RPMI8226 (cell line): ENCODE measurements around the gene FGFR2.

Experiments used
- DNase-seq: peaks from one replicate; pipeline ENCODE4 v3.0.0-alpha.2; 2015

Gene FGFR2

DNA sequence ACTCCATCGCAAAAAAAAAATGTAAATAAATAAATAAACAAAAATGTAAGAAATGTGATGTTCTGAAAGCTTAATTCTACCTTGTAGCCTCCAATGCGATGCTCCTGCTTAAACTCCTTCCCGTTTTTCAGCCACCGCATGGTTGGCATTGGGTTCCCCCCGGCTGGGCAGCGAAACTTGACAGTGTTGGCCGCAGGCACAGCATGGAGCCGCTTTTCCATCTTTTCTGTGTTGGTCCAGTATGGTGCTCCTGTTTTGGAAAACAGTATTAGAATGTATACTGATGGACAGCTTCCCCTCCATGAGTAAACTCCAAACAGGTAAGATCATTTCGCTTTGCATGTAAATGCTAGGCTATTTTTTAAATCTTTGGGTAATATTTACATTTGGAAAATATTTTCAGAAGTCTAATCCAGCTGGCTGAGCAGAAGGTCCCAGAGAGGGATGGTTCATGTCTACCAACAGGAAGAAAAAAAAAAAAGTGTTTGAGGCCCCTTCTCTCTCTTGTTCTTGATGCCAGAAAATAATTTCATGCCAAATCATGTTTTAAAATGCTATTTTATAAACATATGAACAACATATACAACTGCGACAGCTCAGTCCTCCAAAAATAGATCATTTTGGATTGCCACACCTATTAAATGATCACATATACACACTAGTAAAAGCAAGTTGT is 46.9 kb downstream of the FGFR2 start:
- DNase-seq, result no peak

DNA sequence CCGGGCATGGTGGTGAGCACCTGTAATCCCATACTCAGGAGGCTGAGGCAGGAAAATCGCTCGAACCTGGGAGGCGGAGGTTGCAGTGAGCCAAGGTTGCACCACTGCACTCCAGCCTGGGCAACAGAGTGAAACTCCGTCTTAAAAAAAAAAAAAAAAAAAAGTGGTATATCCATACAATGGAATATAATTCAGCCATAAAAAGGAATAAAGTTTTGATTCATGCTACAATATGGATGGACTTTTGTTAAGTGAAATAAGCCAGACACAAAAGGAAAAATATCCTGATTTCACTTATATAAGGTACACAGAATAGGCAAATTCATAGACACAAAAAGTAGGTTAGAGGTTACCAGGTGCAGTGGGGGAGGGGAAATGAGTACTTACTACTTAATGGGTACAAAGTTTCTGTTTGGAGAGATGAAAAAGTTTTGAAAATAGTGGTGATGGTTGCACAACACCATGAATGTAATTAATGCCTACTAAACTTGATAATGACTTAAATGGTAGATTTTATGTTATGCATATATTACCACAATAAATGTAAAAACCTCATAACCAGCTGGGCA is 53.9 kb downstream of the FGFR2 start:
- DNase-seq, result no peak

DNA sequence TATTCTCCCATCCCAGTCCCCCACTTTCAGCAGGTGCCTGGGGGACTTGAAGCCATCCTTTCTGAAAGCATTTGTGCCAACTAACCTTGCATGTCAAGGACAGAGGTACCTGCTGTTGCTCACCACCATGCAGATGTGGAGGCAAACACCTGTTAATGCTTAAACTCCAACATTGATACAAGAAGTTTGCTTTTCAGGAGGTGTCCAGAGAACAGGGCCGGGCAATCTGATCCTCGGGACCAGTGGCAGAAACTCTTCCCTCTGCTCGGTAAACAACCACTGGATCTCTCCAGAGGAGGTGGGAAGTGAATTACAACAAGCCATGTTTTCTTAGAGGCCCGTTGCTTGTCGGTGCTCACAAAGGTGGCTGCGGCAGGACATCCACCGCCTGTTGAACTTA is 54.7 kb downstream of the FGFR2 start:
- no peak for DNase-seq

DNA sequence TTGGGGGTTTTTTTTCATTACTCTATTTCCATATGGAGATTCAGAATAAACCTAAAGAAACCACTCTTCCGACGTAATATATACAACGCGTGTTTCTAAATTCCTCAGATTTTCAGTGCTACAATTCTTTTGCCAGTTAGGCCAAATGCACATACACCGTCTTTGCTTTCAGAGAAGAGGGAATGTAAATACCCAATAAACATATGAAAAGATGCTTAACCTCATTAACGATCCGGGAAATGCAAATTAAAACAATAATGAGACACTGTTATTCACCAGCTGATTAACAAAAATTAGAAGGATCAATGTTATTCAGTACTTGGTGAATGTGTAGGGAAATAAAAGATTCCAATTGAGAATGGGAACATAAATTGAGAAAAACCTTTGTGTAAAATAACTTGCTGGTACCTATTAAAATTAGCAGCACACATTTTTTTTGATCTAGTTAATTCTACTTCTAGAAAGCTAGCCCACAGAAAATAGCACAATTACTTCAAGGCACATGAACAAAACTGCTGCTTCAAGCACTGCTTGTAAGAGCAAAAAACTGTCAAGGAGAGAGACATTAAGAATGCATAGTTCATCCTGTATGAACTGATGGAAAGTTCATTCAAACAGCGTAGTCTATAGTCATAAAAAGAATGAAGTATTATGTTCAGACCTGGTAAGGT is 56.7 kb downstream of the FGFR2 start:
- no peak for DNase-seq

DNA sequence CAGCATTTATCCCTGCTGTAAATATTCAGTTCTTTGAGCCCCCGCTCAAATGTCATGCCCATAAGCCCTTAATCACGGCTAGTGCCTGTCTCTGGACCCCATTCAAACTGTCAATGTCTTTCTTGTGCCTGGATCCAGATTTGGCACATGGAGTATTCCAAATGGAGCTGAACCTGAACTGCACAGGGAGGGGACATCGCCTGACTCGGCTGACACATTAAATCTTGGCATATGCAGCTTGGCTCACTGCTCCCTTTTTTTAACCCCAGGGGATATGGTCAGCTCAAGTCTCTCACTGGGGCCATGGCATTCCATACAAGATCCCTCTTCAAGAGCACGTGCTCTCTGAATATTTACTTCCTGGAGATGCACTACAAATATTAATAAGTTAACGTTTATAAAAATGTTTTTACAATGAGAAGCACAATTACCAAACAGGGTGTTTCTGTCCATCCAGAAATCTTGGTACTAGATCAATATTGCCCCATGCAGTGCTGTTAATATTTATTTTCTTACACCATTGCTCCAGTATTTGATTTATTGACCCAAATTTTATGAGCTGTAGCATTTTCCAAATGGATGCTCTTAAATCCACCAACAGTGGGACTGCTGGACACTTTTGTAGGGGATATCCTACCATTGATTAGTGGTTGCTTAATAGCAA is 57.4 kb downstream of the FGFR2 start:
- DNase-seq, result no peak

DNA sequence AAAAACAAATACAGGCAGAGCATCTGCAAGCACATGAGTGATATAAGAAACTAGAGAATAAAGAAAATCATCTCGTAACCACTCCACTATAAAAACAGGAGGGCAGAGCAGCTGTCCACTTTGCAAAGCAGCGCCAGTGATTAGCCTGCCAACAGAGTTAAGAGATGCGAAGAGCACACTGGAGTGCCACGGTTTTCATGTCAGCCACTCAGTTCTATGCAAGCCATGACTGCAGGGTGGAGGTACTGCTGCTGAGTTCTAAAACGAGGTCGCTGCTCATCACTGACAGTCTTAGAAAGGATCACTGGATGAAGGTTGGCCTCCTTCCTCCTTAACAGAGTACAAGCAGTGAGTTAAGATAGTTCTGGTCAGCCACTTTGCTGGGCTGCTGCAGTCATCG is 58.5 kb downstream of the FGFR2 start:
- DNase-seq, result no peak

DNA sequence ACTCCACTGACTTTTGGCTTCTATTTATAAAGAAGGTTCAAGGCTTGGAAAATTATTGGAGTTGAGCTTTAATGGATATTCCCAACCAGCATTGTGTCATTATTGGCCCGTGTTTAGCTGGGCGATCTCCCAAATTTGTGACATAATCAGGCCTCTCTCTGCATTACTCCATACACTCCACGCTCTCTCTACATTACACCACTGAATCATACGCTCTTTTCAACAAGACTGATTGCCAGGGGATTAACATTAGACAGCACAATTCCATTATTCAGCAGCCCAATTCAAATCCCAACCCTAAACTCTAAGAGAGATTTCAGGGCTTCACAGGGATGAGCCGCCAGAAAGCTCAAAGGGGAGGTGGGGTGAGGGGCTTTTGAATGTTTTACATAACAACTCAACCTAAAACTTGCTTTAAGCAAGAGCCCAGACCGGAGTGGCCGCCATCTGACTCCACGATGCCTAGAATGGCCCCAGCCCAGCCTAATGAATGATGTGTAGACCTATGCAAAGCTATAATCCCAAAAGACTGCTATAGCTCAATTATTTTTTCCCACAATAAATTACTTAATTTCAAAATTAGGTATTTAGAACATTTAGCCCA is 61.8 kb downstream of the FGFR2 start:
- no peak for DNase-seq

DNA sequence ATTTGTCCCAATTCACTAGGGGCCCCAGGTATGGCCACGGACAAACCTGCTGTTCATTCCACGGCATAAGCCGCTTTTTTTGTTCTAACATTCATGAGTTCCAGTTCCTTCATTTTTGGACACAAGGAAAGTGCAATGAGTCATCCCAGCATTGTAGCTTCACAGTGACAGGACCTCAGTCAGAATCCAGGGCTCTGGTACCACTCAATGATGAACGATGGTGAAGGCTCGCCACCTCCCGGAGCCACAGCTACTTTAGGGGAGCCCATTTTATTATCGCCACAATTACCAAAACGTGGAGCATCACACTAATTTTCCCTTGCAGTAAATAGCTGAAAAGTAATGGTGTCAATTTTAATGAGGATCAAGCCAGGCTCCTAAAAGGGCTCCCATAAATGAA is 62.9 kb downstream of the FGFR2 start:
- no peak for DNase-seq

DNA sequence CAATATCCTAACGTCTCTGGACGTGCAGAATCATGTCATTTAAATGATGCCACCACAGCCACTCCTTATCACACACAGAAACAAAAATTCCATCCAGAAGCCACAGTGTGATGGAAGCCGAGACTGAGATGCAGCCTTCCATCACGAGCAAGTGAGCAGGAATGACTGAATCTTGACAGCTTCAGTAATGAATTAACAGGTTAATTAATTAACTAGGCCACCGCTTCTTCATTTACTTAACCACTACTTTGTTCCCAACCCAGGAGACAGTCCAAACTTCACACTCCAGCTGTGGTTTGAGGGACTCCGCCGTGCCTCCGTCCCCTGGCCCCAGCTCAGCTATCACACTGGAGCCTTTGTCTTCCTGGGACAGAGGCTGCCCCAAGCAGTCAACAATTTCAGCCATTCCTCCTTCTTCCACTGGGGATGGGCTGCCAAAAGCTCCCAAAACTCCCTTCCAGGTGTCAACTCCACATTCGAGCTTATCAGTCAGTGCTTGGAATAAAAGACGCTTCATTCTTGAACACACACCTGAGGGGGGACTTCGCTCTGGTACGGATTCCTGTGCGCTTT is 65.9 kb downstream of the FGFR2 start:
- no peak for DNase-seq

DNA sequence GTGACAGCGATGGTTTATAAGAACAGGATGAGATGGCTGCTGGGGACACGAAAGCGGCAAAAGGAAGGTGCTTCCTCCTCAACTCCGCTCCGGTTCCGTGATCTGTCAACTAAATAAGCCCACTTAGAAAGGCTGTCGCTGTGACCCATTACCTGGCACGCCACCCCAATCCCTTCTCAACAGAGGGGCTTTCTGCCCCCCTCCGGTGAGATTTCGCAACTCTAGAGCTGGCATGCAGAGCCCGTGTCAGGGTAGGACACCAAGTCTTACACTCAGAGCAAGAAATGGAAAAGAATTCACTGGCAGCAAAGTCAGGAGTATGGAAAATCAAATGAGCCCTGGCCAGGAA is 66.4 kb downstream of the FGFR2 start:
- no peak for DNase-seq

DNA sequence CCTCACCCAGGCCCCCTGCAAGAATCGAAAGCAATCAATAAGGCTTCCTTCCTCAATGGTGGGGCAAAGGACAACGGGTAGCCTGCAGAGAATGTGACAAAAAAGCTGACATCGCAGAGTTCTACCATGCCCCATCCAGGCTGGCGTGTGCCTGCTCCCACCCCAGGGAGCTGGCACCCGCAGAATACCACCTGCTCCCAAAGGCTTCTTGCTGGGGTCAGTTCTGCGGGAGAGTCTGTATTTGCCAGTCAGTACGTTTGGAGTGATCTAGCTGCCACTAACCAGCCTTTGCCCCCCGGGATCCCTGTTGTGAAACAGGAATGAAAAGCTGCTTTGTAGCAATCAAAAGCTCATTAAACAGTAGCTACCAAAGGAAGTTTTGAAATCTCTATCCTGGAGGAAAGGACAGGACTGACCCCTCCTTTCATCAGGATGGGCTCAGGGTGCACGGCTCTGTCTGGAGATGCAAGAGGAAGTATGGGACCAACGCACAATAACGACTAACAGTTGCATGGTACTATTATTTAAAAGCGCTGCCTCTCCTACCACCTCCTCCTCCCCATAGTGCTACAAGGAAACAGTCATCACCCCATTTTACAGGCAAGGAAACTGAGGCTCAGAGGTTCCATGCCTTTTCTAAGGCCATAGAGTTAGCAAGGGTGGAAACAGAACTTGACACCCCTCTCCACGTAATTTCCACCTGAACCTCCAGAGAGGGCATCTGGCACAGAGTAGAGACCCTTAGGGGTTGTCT is 67.0 kb downstream of the FGFR2 start:
- DNase-seq, result no peak

DNA sequence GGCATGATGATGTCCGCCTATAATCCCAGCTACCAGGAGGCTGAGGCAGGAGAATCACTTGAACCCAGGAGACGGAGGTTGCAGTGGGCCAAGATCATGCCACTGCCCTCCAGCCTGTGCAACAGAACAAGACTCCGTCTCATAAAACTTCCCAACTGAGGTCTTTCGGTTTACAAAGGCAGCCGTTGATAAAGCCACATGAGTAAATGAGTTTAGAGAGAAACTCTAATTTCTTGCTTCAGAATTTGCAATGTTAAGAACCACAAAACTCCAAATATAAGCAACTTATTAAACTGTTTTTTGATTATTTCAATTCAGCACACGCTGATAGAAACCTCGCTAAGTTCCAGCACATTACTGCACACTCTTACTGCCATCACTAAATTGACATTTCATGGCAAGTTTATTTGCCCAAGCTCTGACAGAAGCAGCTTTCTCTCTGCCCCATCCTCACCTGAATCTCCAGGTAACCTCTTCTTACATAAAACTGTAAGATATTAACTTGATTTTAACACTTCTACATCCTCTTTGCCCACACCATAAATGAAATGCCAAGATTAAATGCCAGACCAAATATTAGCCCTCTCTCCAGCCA is 67.7 kb downstream of the FGFR2 start:
- DNase-seq, result no peak

DNA sequence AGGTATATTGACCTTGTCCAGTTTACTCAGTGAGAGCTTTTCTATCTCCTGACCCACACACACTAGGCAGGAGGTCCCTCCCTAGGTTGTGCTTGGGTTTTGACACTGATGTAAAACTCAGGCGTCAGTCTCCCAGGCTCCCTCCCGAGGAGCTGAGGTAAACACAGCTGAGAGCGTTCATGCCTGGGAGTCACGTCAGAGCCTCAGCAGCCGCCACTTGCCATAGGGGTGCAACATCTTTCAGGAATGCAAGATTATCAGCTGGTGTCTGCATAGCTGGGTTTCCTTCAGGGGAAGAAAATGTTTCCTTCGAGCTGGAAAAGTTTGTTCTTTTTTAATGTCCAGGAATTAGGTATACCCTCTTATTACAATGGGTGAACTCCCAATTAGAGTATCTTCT is 70.6 kb downstream of the FGFR2 start:
- no peak for DNase-seq

DNA sequence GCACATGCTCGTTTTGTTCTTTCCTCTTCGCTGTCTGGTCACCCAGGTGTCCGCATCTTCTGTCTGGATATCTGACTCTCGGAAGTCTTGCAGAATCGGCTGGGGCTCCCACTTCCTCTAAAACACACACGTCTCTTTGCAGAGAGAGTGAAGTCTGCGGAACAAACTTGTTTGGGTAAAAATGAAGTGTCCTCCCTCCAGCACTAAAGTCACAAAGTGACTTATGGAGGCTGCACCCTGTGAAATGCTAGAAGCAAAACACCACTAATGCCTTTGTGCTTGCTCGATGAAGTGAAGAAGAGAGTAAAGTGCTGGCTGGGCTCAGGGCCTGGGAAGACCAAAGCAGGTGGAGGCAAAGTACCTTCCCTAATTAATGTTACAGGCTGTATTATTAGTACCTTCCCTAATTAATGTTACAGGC is 71.4 kb downstream of the FGFR2 start:
- peak; percentile 74 for DNase-seq

DNA sequence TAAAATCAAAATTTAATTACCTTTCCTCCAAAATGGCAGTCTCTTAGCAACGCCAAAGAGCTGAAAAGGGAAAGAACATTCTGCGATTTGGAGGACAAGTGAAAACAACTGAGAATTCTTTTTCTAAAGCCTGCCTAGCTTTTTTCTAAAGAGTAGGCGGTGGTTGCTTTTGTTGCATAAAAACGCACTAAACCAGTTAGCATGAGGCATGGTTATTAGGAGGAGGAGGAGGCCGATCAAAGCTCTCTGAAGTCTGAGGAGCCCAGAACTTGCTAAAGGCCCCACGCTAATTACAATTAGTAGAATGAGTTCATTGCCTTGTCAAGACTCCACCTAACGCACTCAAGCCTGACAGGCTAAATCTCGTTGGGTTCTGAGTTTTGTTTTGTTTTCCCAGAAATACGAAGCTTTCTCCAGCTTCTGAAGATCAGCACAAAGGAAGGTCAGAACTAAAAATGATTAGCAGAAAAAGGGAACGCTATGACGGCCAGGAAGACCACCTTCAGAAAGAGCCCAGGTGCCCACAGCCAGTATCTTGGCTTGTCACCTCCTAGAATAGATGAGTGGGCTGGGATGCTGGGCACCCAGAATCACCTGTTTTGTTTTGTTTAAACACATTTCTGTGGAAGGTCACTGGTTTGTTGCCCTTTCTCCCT is 72.0 kb downstream of the FGFR2 start:
- no peak for DNase-seq

DNA sequence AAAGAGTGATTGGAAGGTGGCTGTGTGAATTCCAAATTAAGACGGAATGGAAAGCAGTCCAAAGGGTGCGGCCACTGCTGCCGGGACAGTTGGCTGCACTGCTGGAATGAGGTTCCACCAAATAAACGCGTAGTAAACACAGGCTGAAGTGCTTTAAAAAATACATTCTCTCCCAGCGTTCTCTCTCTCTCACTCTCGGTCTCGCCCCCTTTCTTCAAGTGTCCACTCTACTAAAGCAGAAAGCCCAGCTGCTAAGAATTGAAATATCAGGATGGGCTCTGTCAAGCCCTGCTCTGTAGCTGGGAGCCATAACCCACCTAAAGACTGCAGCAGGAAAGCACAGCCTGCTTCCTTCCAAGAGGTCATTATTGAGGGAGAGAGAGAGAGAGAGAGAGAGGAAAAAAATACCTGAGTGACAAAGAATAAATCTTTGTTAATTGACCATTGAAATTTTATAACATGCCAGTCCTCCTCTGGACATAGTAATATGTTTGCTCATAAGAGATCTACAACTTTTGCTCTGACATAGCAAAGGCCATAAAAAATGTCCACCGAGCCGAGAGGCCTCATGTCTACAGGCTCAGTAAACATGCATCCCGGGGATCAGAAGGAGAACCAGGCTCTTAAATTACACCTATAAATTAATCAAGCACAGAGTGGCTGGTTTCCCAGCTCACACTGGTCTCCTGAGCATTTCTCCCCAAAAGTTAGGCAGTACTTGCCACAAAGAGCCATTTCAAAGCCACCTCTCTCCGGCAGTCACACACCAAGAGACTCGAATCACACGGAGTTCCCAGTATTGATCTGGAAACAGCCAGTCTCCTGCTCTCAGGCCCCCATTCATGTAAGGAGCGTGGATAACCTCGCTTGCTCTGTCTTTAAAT is 72.8 kb downstream of the FGFR2 start:
- DNase-seq, result no peak

DNA sequence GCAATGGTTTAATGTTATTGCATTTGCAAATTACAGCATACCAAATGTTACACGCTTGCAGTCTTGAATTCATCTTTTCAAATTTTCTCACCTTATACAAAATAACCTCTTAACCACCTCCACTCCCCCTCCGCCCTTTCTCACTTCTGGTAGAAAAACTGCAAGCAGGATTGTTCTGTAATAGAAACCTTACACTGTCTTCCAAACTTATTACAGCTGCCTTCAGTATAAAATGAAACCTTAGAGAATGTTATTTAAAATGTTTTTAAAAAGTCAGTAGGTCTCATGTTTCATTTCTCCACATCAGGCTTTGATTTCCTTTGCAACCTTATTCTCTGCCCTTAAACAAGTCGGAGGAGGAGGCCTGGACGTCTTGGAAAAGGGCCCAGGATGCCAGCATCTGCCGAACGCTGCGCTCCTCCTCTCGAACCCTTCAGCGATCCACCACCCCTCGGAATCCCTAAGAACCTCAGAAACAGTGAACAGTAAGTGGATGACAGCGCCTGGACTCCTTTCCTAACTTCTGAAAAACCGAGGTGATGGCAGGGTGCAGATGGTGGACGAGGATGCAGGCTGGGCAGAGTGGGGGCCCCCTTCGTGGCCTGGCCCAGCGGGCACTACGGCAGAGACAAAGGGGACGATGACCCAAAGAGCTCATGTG is 74.0 kb downstream of the FGFR2 start:
- DNase-seq, result no peak

DNA sequence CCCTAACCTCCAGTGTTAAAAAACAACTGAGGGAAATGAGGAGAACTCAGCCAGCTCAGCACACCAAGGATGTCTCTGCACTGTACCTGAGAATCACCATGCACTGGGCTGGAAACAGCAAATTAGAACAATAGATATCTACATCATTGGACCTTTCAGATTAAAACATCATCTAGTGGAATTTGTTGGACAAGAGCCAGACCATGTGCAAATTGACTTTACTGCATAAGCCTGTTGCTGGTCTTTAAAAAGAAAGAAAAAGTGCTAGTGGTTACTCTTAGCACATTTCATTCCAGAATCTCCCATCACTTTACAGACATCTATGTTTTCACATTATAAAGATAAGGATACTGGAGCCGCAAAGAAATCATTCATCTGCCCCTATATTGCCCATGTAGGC is 75.4 kb downstream of the FGFR2 start:
- no peak for DNase-seq

DNA sequence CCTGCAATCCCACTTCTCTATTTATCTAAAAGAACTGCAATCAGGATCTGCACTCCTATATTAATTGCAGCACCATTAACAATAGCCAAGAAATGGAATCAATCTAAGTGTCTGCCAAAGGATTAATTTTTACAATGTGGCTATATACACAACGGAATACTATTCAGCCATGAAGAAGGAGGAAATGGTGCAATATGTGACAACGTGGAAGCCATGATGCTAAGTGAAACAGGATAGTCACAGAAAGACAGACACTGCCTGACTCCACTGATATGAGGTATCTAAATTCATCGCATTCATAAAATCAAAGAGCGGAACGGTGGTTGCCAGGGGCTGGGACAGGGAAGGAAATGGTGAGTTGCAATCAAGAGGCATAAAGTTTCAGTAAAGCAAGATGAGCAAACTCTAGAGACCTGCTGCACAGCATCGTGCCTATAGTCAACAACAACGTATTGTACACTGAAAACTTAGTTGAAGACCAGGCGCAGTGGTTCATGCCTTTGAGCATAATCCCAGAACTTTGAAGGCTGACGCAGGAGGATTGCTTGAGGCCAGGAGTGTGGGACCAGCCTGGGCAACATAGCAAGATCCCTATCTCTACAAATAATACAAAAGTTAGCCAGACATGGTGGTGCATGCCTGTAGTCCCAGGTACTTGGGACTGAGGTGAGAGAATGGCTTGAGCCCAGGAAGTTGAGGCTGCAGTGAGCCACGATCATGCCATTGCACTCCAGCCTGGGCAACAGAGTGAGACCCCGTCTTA is 76.3 kb downstream of the FGFR2 start:
- DNase-seq, result no peak
